Activated naive CD4-positive, alpha-beta T cell treated with anti-CD3 and anti-CD28 coated beads, Interleukin-2, amount 10 ng/mL, durations not matched to agents 7 days and 5 days (primary cell): ENCODE results near the gene POC5.
"Not testable (repeated sequence)": the region's sequence is repeated elsewhere in the genome, so short reads cannot be mapped to it uniquely, and the experiment has no call there.

Experiments used
- CTCF ChIA-PET: fragments of 350-600 bp; sonication (Branson Sonifier 250); formaldehyde crosslinking; loops from one replicate; lab custom pipeline; 2021; ENCODE audit warnings: antibody characterized with exemption; lab: Charles Lee
- DNase-seq: peaks from one replicate; pipeline ENCODE4 v3.0.0-alpha.2; 2020
- H3K27ac Mint-ChIP-seq: one replicate; pipeline ENCODE4 v1.8.0; 2021; ENCODE audit warnings: mild to moderate bottlenecking, moderate library complexity, mixed read lengths
- H3K27me3 Mint-ChIP-seq: one replicate; pipeline ENCODE4 v1.8.0; 2021; ENCODE audit warnings: mild to moderate bottlenecking, mixed read lengths
- H3K36me3 Mint-ChIP-seq: one replicate; pipeline ENCODE4 v1.8.0; 2021; ENCODE audit warnings: mixed read lengths
- H3K4me1 Mint-ChIP-seq: one replicate; pipeline ENCODE4 v1.8.0; 2021; ENCODE audit warnings: mixed read lengths
- H3K4me3 Mint-ChIP-seq: one replicate; pipeline ENCODE4 v1.8.0; 2021; ENCODE audit warnings: mild to moderate bottlenecking, moderate library complexity, mixed read lengths
- H3K9me3 Mint-ChIP-seq: one replicate; pipeline ENCODE4 v1.8.0; 2021; ENCODE audit warnings: mixed read lengths

Gene POC5

GRCh38 chr5:75717082-75717922 is at the start of gene POC5:
Gene POC5, minus strand, starts transcription at chr5:75717437. Its CDS starts 4,500 bp downstream, at chr5:75712937.
- peaks cover 15% of the 10 kb centered on the region for H3K27me3 Mint-ChIP-seq

GRCh38 chr5:75758116-75758515 is 40.9 kb upstream of the POC5 start:
- H3K4me1 Mint-ChIP-seq: no peaks in the 10 kb centered on the region
- no peaks in the 10 kb centered on the region for H3K9me3 Mint-ChIP-seq
- peaks cover 15% of the 10 kb centered on the region for H3K27me3 Mint-ChIP-seq
- CTCF ChIA-PET: no interaction called here
- H3K4me3 Mint-ChIP-seq: no peak overlapping the region
- DNase-seq: no peak
- no peak overlapping the region for H3K27ac Mint-ChIP-seq
- no peaks in the 10 kb centered on the region for H3K36me3 Mint-ChIP-seq

More at GRCh38 chr5:75717082-75717922, at the start of gene POC5:
- H3K4me3 Mint-ChIP-seq: peak within 1 kb of the TSS; percentile 99
- H3K4me1 Mint-ChIP-seq: peaks cover 36% of the 10 kb centered on the region
- peak within 1 kb of the TSS; percentile 100 for H3K27ac Mint-ChIP-seq
- DNase-seq: peak; percentile 99
- H3K9me3 Mint-ChIP-seq: no peaks in the 10 kb centered on the region
- CTCF ChIA-PET: interaction anchor here (0.8 to 1.0 kb wide), 2 partner anchors 539 to 826 kb away, joined by 3 read pairs; no protein-coding TSS in a partner anchor
- H3K36me3 Mint-ChIP-seq: peaks cover 22% of the 10 kb centered on the region

GRCh38 chr5:75756981-75757380 is 39.7 kb upstream of the POC5 start:
- no peaks in the 10 kb centered on the region for H3K9me3 Mint-ChIP-seq
- peaks cover 17% of the 10 kb centered on the region for H3K27me3 Mint-ChIP-seq
- H3K36me3 Mint-ChIP-seq: no peaks in the 10 kb centered on the region
- no peaks in the 10 kb centered on the region for H3K4me1 Mint-ChIP-seq
- CTCF ChIA-PET: no interaction called here
- DNase-seq: no peak
- H3K4me3 Mint-ChIP-seq: no peak overlapping the region
- no peak overlapping the region for H3K27ac Mint-ChIP-seq

GRCh38 chr5:75756211-75756610 is 39.0 kb upstream of the POC5 start:
- H3K27ac Mint-ChIP-seq: no peak overlapping the region
- no peaks in the 10 kb centered on the region for H3K4me1 Mint-ChIP-seq
- CTCF ChIA-PET: no interaction called here
- H3K36me3 Mint-ChIP-seq: no peaks in the 10 kb centered on the region
- no peaks in the 10 kb centered on the region for H3K9me3 Mint-ChIP-seq
- peaks cover 21% of the 10 kb centered on the region for H3K27me3 Mint-ChIP-seq
- no peak for DNase-seq
- no peak overlapping the region for H3K4me3 Mint-ChIP-seq

GRCh38 chr5:75753182-75753581 is 35.9 kb upstream of the POC5 start:
- DNase-seq: no peak
- H3K4me1 Mint-ChIP-seq: no peaks in the 10 kb centered on the region
- no peaks in the 10 kb centered on the region for H3K36me3 Mint-ChIP-seq
- H3K9me3 Mint-ChIP-seq: no peaks in the 10 kb centered on the region
- no peak overlapping the region for H3K27ac Mint-ChIP-seq
- peaks cover 27% of the 10 kb centered on the region for H3K27me3 Mint-ChIP-seq
- H3K4me3 Mint-ChIP-seq: no peak overlapping the region
- CTCF ChIA-PET: no interaction called here

- no peak overlapping the region for H3K27ac Mint-ChIP-seq
- H3K36me3 Mint-ChIP-seq: no peaks in the 10 kb centered on the region
- no peak overlapping the region for H3K4me3 Mint-ChIP-seq
- no peaks in the 10 kb centered on the region for H3K9me3 Mint-ChIP-seq
- no peaks in the 10 kb centered on the region for H3K4me1 Mint-ChIP-seq
- no peak for DNase-seq
- H3K27me3 Mint-ChIP-seq: peaks cover 10% of the 10 kb centered on the region
- CTCF ChIA-PET: no interaction called here
These were observed 27.1 kb upstream of the POC5 start for GRCh38 chr5:75744355-75744754.

- no peaks in the 10 kb centered on the region for H3K36me3 Mint-ChIP-seq
- no peak for DNase-seq
- no peaks in the 10 kb centered on the region for H3K9me3 Mint-ChIP-seq
- peaks cover 20% of the 10 kb centered on the region for H3K27me3 Mint-ChIP-seq
- H3K27ac Mint-ChIP-seq: no peak overlapping the region
- no peak overlapping the region for H3K4me3 Mint-ChIP-seq
- no peaks in the 10 kb centered on the region for H3K4me1 Mint-ChIP-seq
- CTCF ChIA-PET: no interaction called here
These were observed 19.0 kb upstream of the POC5 start for GRCh38 chr5:75736273-75736672.

GRCh38 chr5:75734913-75735789 is 17.9 kb upstream of the POC5 start:
- Mint-ChIP-seq H3K27ac (no peak overlapping the region), H3K4me3 (no peak overlapping the region), H3K4me1 (no peaks in the 10 kb centered on the region), H3K36me3 (no peaks in the 10 kb centered on the region), H3K9me3 (no peaks in the 10 kb centered on the region), H3K27me3 (peaks cover 20% of the 10 kb centered on the region)
- CTCF ChIA-PET: interaction anchor here (0.8 kb wide), 1 partner anchor 440 kb away, joined by 3 read pairs; no protein-coding TSS in a partner anchor
- DNase-seq: peak; percentile 37

GRCh38 chr5:75733767-75734166 is 16.5 kb upstream of the POC5 start:
- H3K27ac Mint-ChIP-seq: no peak overlapping the region
- no peaks in the 10 kb centered on the region for H3K4me1 Mint-ChIP-seq
- no peak overlapping the region for H3K4me3 Mint-ChIP-seq
- no peaks in the 10 kb centered on the region for H3K36me3 Mint-ChIP-seq
- no peak for DNase-seq
- CTCF ChIA-PET: no interaction called here
- H3K9me3 Mint-ChIP-seq: no peaks in the 10 kb centered on the region
- H3K27me3 Mint-ChIP-seq: peaks cover 19% of the 10 kb centered on the region

GRCh38 chr5:75731515-75731914 is 14.3 kb upstream of the POC5 start:
- H3K4me1 Mint-ChIP-seq, H3K4me3 Mint-ChIP-seq: not testable (repeated sequence)

GRCh38 chr5:75729321-75729720 is 12.1 kb upstream of the POC5 start:
- Mint-ChIP-seq H3K4me3 (no peak overlapping the region), H3K4me1 (no peaks in the 10 kb centered on the region), H3K9me3 (no peaks in the 10 kb centered on the region), H3K27ac (no peak overlapping the region), H3K27me3 (peaks cover 8% of the 10 kb centered on the region), H3K36me3 (no peaks in the 10 kb centered on the region)
- CTCF ChIA-PET: interaction anchor here (1.4 kb wide), 1 partner anchor 527 kb away, joined by 3 read pairs; no protein-coding TSS in a partner anchor
- DNase-seq: no peak

More at GRCh38 chr5:75731515-75731914, 14.3 kb upstream of the POC5 start:
- DNase-seq, H3K36me3 Mint-ChIP-seq, CTCF ChIA-PET, H3K27ac Mint-ChIP-seq, H3K9me3 Mint-ChIP-seq: not testable (repeated sequence)
- H3K27me3 Mint-ChIP-seq: peaks cover 19% of the 10 kb centered on the region

- no peaks in the 10 kb centered on the region for H3K4me1 Mint-ChIP-seq
- H3K27me3 Mint-ChIP-seq: peaks cover 8% of the 10 kb centered on the region
- DNase-seq: no peak
- no peaks in the 10 kb centered on the region for H3K9me3 Mint-ChIP-seq
- H3K4me3 Mint-ChIP-seq: no peak overlapping the region
- no peak overlapping the region for H3K27ac Mint-ChIP-seq
- H3K36me3 Mint-ChIP-seq: no peaks in the 10 kb centered on the region
- CTCF ChIA-PET: no interaction called here
These were observed 10.7 kb upstream of the POC5 start for GRCh38 chr5:75727931-75728330.

- DNase-seq, H3K9me3 Mint-ChIP-seq, H3K36me3 Mint-ChIP-seq, H3K4me1 Mint-ChIP-seq, H3K27ac Mint-ChIP-seq, CTCF ChIA-PET, H3K4me3 Mint-ChIP-seq: not testable (repeated sequence)
- H3K27me3 Mint-ChIP-seq: peaks cover 13% of the 10 kb centered on the region
These were observed 9.0 kb upstream of the POC5 start for GRCh38 chr5:75726224-75726623.

- Mint-ChIP-seq H3K27ac (no peak overlapping the region), H3K27me3 (peaks cover 12% of the 10 kb centered on the region), H3K9me3 (no peaks in the 10 kb centered on the region), H3K4me3 (no peak overlapping the region), H3K36me3 (no peaks in the 10 kb centered on the region), H3K4me1 (no peaks in the 10 kb centered on the region)
- DNase-seq: no peak
- CTCF ChIA-PET: no interaction called here
These were observed 6.1 kb upstream of the POC5 start for GRCh38 chr5:75723378-75723777.
